Naive thymus-derived CD4-positive, alpha-beta T cell (primary cell): Measurements from ENCODE around the gene POLR2H. TPM values are rescaled to one million over a fixed set of nuclear protein-coding genes. Genes with fewer than 3 reads are reported as not detected.

Experiments used
- ATAC-seq: fragments of 150-1000 bp; cut with Tn5 transposase; 2 replicates; pipeline ENCODE4 v1.10.0; 2021; ENCODE audit warnings: mild to moderate bottlenecking, moderate library complexity
- CTCF ChIA-PET: fragments of 350-600 bp; sonication (Branson Sonifier 250); formaldehyde crosslinking; loops from one replicate; lab custom pipeline; 2021; ENCODE audit warnings: antibody characterized with exemption; lab: Charles Lee
- POLR2A ChIA-PET: fragments of 350-600 bp; sonication (Branson Sonifier 250); formaldehyde crosslinking; loops from one replicate; lab custom pipeline; 2021; ENCODE audit warnings: antibody characterized with exemption, inconsistent platforms; lab: Charles Lee
- DNase-seq, 9 donors: peaks; one replicate each; pipeline versions ENCODE4 v3.0.0 to v3.0.0-alpha.2; 2020 to 2022; ENCODE audit warnings: mixed read lengths in 1 of 9
- H3K27ac ChIP-seq: one replicate; pipeline ENCODE4 v1.7.0; 2013; ENCODE audit warnings: mild to moderate bottlenecking, low read depth, low read length, moderate library complexity
- H3K27me3 ChIP-seq, 2 donors: one replicate each; pipeline ENCODE4 v1.7.0; 2013; ENCODE audit warnings: low read length in 2 of 2, mild to moderate bottlenecking in 2 of 2, moderate library complexity in 2 of 2; ENCODE audit not compliant: control insufficient read depth in 2 of 2, insufficient read depth in 2 of 2
- H3K36me3 ChIP-seq, 3 experiments: 1 replicate in 2 of 3; 2 replicates in 1 of 3; pipeline ENCODE4 v1.7.0; 2013; ENCODE audit warnings: low read length in 3 of 3, mild to moderate bottlenecking in 3 of 3, moderate library complexity in 1 of 3; ENCODE audit not compliant: insufficient read depth in 3 of 3, control insufficient read depth in 2 of 3
- H3K4me1 ChIP-seq, 2 donors: one replicate each; pipeline ENCODE4 v1.7.0; 2013; ENCODE audit warnings: low read length in 2 of 2, mild to moderate bottlenecking in 2 of 2, moderate library complexity in 1 of 2; ENCODE audit not compliant: control insufficient read depth in 2 of 2, insufficient read depth in 2 of 2
- H3K4me3 ChIP-seq: 2 replicates; pipeline ENCODE4 v1.7.0; 2013; ENCODE audit warnings: mild to moderate bottlenecking, low read length
- H3K9me3 ChIP-seq, 3 experiments: 1 replicate in 2 of 3; 2 replicates in 1 of 3; pipeline ENCODE4 v1.7.0; 2013; ENCODE audit warnings: low read length in 3 of 3; ENCODE audit not compliant: control insufficient read depth in 2 of 3
- H3K27ac Mint-ChIP-seq, 9 donors: one replicate each; pipeline ENCODE4 v1.8.0; 2020 to 2022; ENCODE audit warnings: mixed read lengths in 9 of 9, mild to moderate bottlenecking in 8 of 9, moderate library complexity in 5 of 9, inconsistent platforms in 2 of 9
- H3K27me3 Mint-ChIP-seq, 5 donors: one replicate each; pipeline ENCODE4 v1.8.0; 2021 to 2022; ENCODE audit warnings: mixed read lengths in 5 of 5, mild to moderate bottlenecking in 1 of 5
- H3K36me3 Mint-ChIP-seq, 5 donors: one replicate each; pipeline ENCODE4 v1.8.0; 2020 to 2022; ENCODE audit warnings: mixed read lengths in 5 of 5, mild to moderate bottlenecking in 3 of 5, inconsistent platforms in 1 of 5
- H3K4me1 Mint-ChIP-seq, 7 donors: one replicate each; pipeline ENCODE4 v1.8.0; 2020 to 2022; ENCODE audit warnings: mixed read lengths in 7 of 7, mild to moderate bottlenecking in 3 of 7, inconsistent platforms in 1 of 7
- H3K4me3 Mint-ChIP-seq, 10 donors: one replicate each; pipeline ENCODE4 v1.8.0; 2020 to 2022; ENCODE audit warnings: mild to moderate bottlenecking in 10 of 10, mixed read lengths in 10 of 10, moderate library complexity in 6 of 10, inconsistent platforms in 2 of 10
- H3K9me3 Mint-ChIP-seq, 11 donors: one replicate each; pipeline ENCODE4 v1.8.0; 2020 to 2022; ENCODE audit warnings: mixed read lengths in 11 of 11, mild to moderate bottlenecking in 4 of 11, inconsistent platforms in 1 of 11, moderate library complexity in 1 of 11
- intact Hi-C, 2 donors: fragments of 100-400 bp; cut with micrococcal nuclease; formaldehyde crosslinking; loops; one replicate each; pipeline ENCODE4 v1.15.1; 2023
- polyA plus RNA-seq, 2 donors: library from polyadenylated mRNA; unstranded; fragments of 300-500 nt; fragmentation: Illumina TruSeq; gene quantifications; one replicate each; pipeline ENCODE4 v1.2.3, GENCODE V29; 2021
- total RNA-seq, 6 experiments: library from RNA in 5 of 6; stranded (reverse) in 5 of 6; gene quantifications; 1 replicate in 5 of 6; 2 replicates in 1 of 6; pipeline ENCODE4 v1.2.3 and lab custom pipeline; 2021 to 2026

Gene POLR2H
- total and polyA plus RNA-seq, 7 experiments from 2014 or later = 34.9 to 112 (median 60.1) TPM

DNA sequence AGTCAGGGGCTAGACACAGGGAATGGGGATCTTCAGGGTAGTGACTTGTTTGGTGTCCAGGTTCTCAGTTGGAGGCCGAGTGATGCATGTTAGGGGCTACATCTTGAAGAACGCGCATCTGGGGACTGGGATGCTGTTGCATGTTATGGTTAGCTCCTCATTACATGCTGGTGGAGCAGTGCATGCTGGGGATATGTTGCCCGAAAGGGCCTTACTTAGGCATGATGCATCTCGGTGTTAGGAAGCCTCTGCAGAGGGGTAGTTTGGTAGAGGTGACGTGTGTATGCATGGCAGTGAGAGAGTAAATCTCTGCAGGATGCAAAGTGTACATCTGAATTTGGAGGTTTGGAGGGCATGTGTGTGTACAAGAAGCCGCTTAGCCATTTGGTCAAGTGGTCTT, 44.7 kb upstream of the POLR2H start:
- Mint-ChIP-seq H3K9me3 (no peaks in the 10 kb centered on the region), H3K36me3 (peaks cover 10 to 20% (median 12%) of the 10 kb centered on the region in 5 donors), H3K27me3 (no peaks in the 10 kb centered on the region), H3K4me1 (peaks cover 21 to 39% (median 32%) of the 10 kb centered on the region in 7 donors), H3K4me3 (peak overlapping the region in 9 of 10 donors; percentile 62 to 91 (median 81)), H3K27ac (peak overlapping the region; percentile 68 to 95 (median 86))
- no peak for ATAC-seq
- peaks cover 8 to 45% (median 21%) of the 10 kb centered on the region in 3 experiments for H3K36me3 ChIP-seq
- H3K9me3 ChIP-seq = no peaks in the 10 kb centered on the region
- peak overlapping the region; percentile 93 for H3K27ac ChIP-seq
- intact Hi-C loops = no loop called here
- ChIA-PET CTCF (no interaction called here), POLR2A (no interaction called here)
- H3K4me3 ChIP-seq = no peak overlapping the region
- H3K27me3 ChIP-seq = no peaks in the 10 kb centered on the region
- H3K4me1 ChIP-seq = peaks cover 0 to 17% of the 10 kb centered on the region in 2 donors
- no peak for DNase-seq

DNA sequence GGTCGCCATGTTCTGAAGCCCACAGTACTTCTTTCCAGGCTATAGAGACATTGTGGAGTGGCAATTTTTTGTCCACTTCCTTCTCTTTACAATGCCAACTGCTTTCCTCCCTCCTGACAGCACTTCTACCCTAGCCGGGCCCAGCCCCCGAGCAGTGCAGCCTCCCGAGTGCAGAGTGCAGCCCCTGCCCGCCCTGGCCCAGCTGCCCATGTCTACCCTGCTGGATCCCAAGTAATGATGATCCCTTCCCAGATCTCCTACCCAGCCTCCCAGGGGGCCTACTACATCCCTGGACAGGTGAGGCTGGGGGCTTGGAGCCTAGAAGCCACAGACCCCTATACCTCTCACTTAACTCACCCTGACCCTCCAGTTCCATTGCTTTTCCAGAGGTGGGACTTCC, 44.3 kb upstream of the POLR2H start:
- Histone ChIP-seq H3K4me3 (no peak overlapping the region), H3K36me3 (peaks cover 11 to 49% (median 25%) of the 10 kb centered on the region in 3 experiments), H3K27me3 (no peaks in the 10 kb centered on the region), H3K9me3 (no peaks in the 10 kb centered on the region), H3K27ac (no peak overlapping the region), H3K4me1 (peaks cover 0 to 17% of the 10 kb centered on the region in 2 donors)
- peaks cover 21 to 39% (median 32%) of the 10 kb centered on the region in 7 donors for H3K4me1 Mint-ChIP-seq
- H3K4me3 Mint-ChIP-seq = peak overlapping the region in 9 of 10 donors; percentile 5 to 91 (median 80)
- ChIA-PET POLR2A (no interaction called here), CTCF (no interaction called here)
- H3K27me3 Mint-ChIP-seq = no peaks in the 10 kb centered on the region
- peaks cover 10 to 22% (median 13%) of the 10 kb centered on the region in 5 donors for H3K36me3 Mint-ChIP-seq
- DNase-seq = no peak
- H3K9me3 Mint-ChIP-seq = no peaks in the 10 kb centered on the region
- ATAC-seq = no peak
- intact Hi-C loops = no loop called here
- peak overlapping the region in 6 of 9 donors; percentile 72 to 95 (median 86) for H3K27ac Mint-ChIP-seq

DNA sequence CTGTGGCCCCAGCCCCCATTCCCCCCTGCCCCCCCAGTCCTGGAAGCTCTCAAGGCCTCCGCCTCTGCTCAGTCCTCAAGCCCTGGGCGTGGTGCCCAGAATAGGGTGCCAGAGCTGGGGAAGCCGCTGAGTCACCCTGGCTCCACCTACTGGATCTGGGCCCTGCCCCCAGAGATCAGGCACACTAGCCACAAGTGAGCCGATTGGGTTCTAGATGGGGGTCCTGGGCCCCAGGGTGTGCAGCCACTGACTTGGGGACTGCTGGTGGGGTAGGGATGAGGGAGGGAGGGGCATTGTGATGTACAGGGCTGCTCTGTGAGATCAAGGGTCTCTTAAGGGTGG, 41.4 kb upstream of the POLR2H start:
- Mint-ChIP-seq H3K4me3 (peak overlapping the region in 1 of 10 donors; percentile 38), H3K36me3 (peaks cover 21 to 48% (median 24%) of the 10 kb centered on the region in 5 donors), H3K4me1 (peaks cover 26 to 41% (median 28%) of the 10 kb centered on the region in 7 donors), H3K27ac (no peak overlapping the region), H3K27me3 (no peaks in the 10 kb centered on the region), H3K9me3 (no peaks in the 10 kb centered on the region)
- H3K4me3 ChIP-seq = no peak overlapping the region
- no peaks in the 10 kb centered on the region for H3K27me3 ChIP-seq
- no peak overlapping the region for H3K27ac ChIP-seq
- no peak for DNase-seq
- H3K4me1 ChIP-seq = peaks cover 0 to 13% of the 10 kb centered on the region in 2 donors
- ChIA-PET CTCF (no interaction called here), POLR2A (no interaction called here)
- ATAC-seq = peak; percentile 72
- H3K9me3 ChIP-seq = no peaks in the 10 kb centered on the region
- intact Hi-C loops = no loop called here
- peaks cover 26 to 77% (median 34%) of the 10 kb centered on the region in 3 experiments for H3K36me3 ChIP-seq

DNA sequence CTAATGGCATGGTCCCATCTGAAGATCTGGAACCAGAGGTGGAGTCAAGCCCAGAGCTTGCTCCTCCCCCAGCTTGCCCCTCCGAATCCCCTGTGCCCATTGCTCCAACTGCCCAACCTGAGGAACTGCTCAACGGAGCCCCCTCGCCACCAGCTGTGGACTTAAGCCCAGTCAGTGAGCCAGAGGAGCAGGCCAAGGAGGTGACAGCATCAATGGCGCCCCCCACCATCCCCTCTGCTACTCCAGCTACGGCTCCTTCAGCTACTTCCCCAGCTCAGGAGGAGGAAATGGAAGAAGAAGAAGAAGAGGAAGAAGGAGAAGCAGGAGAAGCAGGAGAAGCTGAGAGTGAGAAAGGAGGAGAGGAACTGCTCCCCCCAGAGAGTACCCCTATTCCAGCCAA, 39.8 kb upstream of the POLR2H start:
- Mint-ChIP-seq H3K9me3 (no peaks in the 10 kb centered on the region), H3K4me3 (no peak overlapping the region), H3K4me1 (peaks cover 18 to 32% (median 20%) of the 10 kb centered on the region in 7 donors), H3K27me3 (no peaks in the 10 kb centered on the region), H3K36me3 (peaks cover 21 to 61% (median 39%) of the 10 kb centered on the region in 5 donors), H3K27ac (peak overlapping the region in 1 of 9 donors; percentile 58)
- CTCF ChIA-PET = no interaction called here
- DNase-seq (no peak), ATAC-seq (no peak)
- H3K4me3 ChIP-seq = no peak overlapping the region
- POLR2A ChIA-PET = no interaction called here
- intact Hi-C loops = no loop called here
- peaks cover 0 to 2% of the 10 kb centered on the region in 2 donors for H3K4me1 ChIP-seq
- no peak overlapping the region for H3K27ac ChIP-seq
- no peaks in the 10 kb centered on the region for H3K9me3 ChIP-seq
- peaks cover 41 to 92% (median 47%) of the 10 kb centered on the region in 3 experiments for H3K36me3 ChIP-seq
- no peaks in the 10 kb centered on the region for H3K27me3 ChIP-seq

DNA sequence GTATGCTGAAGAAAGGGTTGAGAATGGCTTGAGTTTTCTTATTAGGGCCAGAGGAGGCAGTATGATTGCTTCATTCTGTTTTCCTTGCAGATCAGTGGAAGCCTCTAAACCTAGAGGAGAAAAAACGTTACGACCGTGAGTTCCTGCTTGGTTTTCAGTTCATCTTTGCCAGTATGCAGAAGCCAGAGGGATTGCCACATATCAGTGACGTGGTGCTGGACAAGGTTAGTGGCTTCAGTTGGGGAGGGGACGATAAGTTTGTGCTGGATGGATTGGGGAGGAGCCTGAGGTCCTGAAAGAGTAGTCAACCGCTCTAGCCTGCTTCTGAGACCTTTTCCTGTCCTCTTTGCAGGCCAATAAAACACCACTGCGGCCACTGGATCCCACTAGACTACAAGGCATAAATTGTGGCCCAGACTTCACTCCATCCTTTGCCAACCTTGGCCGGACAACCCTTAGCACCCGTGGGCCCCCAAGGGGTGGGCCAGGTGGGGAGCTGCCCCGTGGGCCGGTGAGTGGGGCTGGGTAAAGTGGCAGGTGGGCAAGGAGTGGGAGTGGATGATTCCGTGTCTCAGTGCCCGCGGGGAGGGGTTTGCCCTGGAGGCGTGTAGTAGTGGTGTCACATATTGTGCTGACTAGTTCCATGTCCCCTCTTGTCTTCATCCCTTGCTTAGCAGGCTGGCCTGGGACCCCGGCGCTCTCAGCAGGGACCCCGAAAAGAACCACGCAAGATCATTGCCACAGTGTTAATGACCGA, 38.6 kb upstream of the POLR2H start:
- Mint-ChIP-seq H3K4me1 (peaks cover 7 to 20% (median 10%) of the 10 kb centered on the region in 7 donors), H3K27ac (peak overlapping the region in 2 of 9 donors; percentile 10 to 59), H3K36me3 (peaks cover 27 to 68% (median 44%) of the 10 kb centered on the region in 5 donors), H3K27me3 (no peaks in the 10 kb centered on the region), H3K9me3 (no peaks in the 10 kb centered on the region), H3K4me3 (no peak overlapping the region)
- Histone ChIP-seq H3K36me3 (peaks cover 46 to 92% (median 49%) of the 10 kb centered on the region in 3 experiments), H3K4me1 (no peaks in the 10 kb centered on the region), H3K27ac (no peak overlapping the region), H3K27me3 (no peaks in the 10 kb centered on the region), H3K9me3 (no peaks in the 10 kb centered on the region), H3K4me3 (no peak overlapping the region)
- CTCF ChIA-PET = no interaction called here
- POLR2A ChIA-PET = no interaction called here
- intact Hi-C loops = no loop called here
- peak; percentile 55 for ATAC-seq
- DNase-seq = no peak

DNA sequence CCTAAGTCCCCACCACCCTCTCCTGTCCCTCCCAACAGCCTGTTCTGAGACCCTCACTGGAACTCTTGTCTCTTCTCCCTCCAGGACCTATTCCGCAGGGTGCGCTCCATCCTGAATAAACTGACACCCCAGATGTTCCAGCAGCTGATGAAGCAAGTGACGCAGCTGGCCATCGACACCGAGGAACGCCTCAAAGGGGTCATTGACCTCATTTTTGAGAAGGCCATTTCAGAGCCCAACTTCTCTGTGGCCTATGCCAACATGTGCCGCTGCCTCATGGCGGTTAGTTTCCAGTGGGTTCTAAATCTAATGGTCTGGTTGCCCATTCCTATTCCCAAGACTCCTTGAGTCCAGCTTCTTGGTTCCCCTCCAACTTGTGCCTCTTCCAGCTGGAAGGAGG, 37.8 kb upstream of the POLR2H start:
- Mint-ChIP-seq H3K36me3 (peaks cover 27 to 76% (median 47%) of the 10 kb centered on the region in 5 donors), H3K4me1 (peaks cover 4 to 17% (median 8%) of the 10 kb centered on the region in 7 donors), H3K27me3 (no peaks in the 10 kb centered on the region), H3K4me3 (no peak overlapping the region), H3K27ac (no peak overlapping the region), H3K9me3 (no peaks in the 10 kb centered on the region)
- ChIA-PET CTCF (interaction anchor here (1.1 kb wide), 1 partner anchor 30 kb away, joined by 3 read pairs; no protein-coding TSS in a partner anchor), POLR2A (no interaction called here)
- ATAC-seq (no peak), DNase-seq (no peak)
- Histone ChIP-seq H3K9me3 (no peaks in the 10 kb centered on the region), H3K4me1 (no peaks in the 10 kb centered on the region), H3K36me3 (peaks cover 53 to 96% (median 55%) of the 10 kb centered on the region in 3 experiments), H3K27me3 (no peaks in the 10 kb centered on the region), H3K27ac (no peak overlapping the region), H3K4me3 (no peak overlapping the region)
- intact Hi-C loops = no loop called here
